H9 (cell line): ENCODE results near the gene MTMR12. TPM values are rescaled to one million over a fixed set of nuclear protein-coding genes. Genes with fewer than 3 reads are reported as not detected.
A peak's percentile ranks its signal among the peaks of the same experiment; 100 is the strongest.

Experiments used
- DNase-seq: peaks from one replicate; pipeline ENCODE4 v3.0.0-alpha.2; 2017
- H2AFZ ChIP-seq: one replicate; pipeline ENCODE4 v1.6.1; 2013; ENCODE audit warnings: mild to moderate bottlenecking, low read length, control low read depth, moderate library complexity
- H2AK5ac ChIP-seq: 2 replicates; pipeline ENCODE4 v1.6.1; 2013; ENCODE audit warnings: low read length, control low read depth, mixed read lengths; ENCODE audit not compliant: insufficient read length
- H2BK120ac ChIP-seq: one replicate; pipeline ENCODE4 v1.6.1; 2013; ENCODE audit warnings: low read depth, mild to moderate bottlenecking, low read length, control low read depth, inconsistent platforms; ENCODE audit not compliant: poor library complexity, severe bottlenecking
- H2BK12ac ChIP-seq: 2 replicates; pipeline ENCODE4 v1.6.1; 2013; ENCODE audit warnings: low read length, control low read depth, mixed read lengths, low read depth; ENCODE audit not compliant: insufficient read length
- H2BK15ac ChIP-seq: 2 replicates; pipeline ENCODE4 v1.6.1; 2013; ENCODE audit warnings: low read depth, low read length, control low read depth
- H2BK20ac ChIP-seq: one replicate; pipeline ENCODE4 v1.6.1; 2013; ENCODE audit warnings: low read depth, mild to moderate bottlenecking, low read length, control low read depth, inconsistent platforms; ENCODE audit not compliant: poor library complexity, severe bottlenecking
- H2BK5ac ChIP-seq: 2 replicates; pipeline ENCODE4 v1.6.1; 2013; ENCODE audit warnings: low read length, control low read depth, mixed read lengths; ENCODE audit not compliant: insufficient read length
- H3K14ac ChIP-seq: 2 replicates; pipeline ENCODE4 v1.6.1; 2013; ENCODE audit warnings: low read length, control low read depth; ENCODE audit not compliant: insufficient read depth
- H3K18ac ChIP-seq: 2 replicates; pipeline ENCODE4 v1.6.1; 2013; ENCODE audit warnings: low read depth, mild to moderate bottlenecking, mixed read lengths, low read length, control low read depth; ENCODE audit not compliant: insufficient read length
- H3K23ac ChIP-seq: 2 replicates; pipeline ENCODE4 v1.6.1; 2013; ENCODE audit warnings: low read length, control low read depth, mixed read lengths, low read depth; ENCODE audit not compliant: insufficient read length
- H3K23me2 ChIP-seq: 2 replicates; pipeline ENCODE4 v1.6.1; 2013; ENCODE audit warnings: low read depth, mild to moderate bottlenecking, mixed read lengths, low read length, control low read depth; ENCODE audit not compliant: insufficient read length, poor library complexity, severe bottlenecking
- H3K27ac ChIP-seq: 2 replicates; pipeline ENCODE4 v1.5.1; 2013; ENCODE audit warnings: low read length, control low read depth, mixed read lengths, low read depth; ENCODE audit not compliant: insufficient read length
- H3K27me3 ChIP-seq: 2 replicates; pipeline ENCODE4 v1.6.1; 2013; ENCODE audit warnings: low read length, control low read depth, inconsistent platforms; ENCODE audit not compliant: insufficient read depth
- H3K4ac ChIP-seq: 2 replicates; pipeline ENCODE4 v1.6.1; 2013; ENCODE audit warnings: low read depth, mild to moderate bottlenecking, control low read depth, inconsistent platforms, low read length, moderate library complexity
- H3K4me1 ChIP-seq: 2 replicates; pipeline ENCODE4 v1.6.1; 2013; ENCODE audit warnings: low read length, control low read depth, inconsistent platforms; ENCODE audit not compliant: insufficient read depth
- H3K4me2 ChIP-seq: 2 replicates; pipeline ENCODE4 v1.6.1; 2013; ENCODE audit warnings: low read length, control low read depth, mixed read lengths; ENCODE audit not compliant: insufficient read length, insufficient read depth
- H3K56ac ChIP-seq: 2 replicates; pipeline ENCODE4 v1.6.1; 2013; ENCODE audit warnings: low read depth, mild to moderate bottlenecking, mixed read lengths, low read length, control low read depth; ENCODE audit not compliant: insufficient read length
- H3K79me1 ChIP-seq: 2 replicates; pipeline ENCODE4 v1.6.1; 2013; ENCODE audit warnings: low read depth, mild to moderate bottlenecking, moderate library complexity, low read length, control low read depth, inconsistent platforms; ENCODE audit not compliant: insufficient read depth, poor library complexity, severe bottlenecking
- H3K79me2 ChIP-seq: 2 replicates; pipeline ENCODE4 v1.6.1; 2013; ENCODE audit warnings: low read length, control low read depth, inconsistent platforms; ENCODE audit not compliant: insufficient read depth
- H3K9ac ChIP-seq: 2 replicates; pipeline ENCODE4 v1.6.1; 2013; ENCODE audit warnings: low read length, control low read depth, mixed read lengths; ENCODE audit not compliant: insufficient read length; ENCODE audit errors: extremely low read depth
- H3K9me3 ChIP-seq: one replicate; pipeline ENCODE4 v1.6.1; 2013; ENCODE audit warnings: low read depth, low read length, inconsistent platforms; ENCODE audit not compliant: control insufficient read depth
- H3T11ph ChIP-seq: one replicate; pipeline ENCODE4 v1.6.1; 2013; ENCODE audit warnings: mild to moderate bottlenecking, low read length, control low read depth, inconsistent platforms
- H4K20me1 ChIP-seq: one replicate; pipeline ENCODE4 v1.6.1; 2013; ENCODE audit not compliant: control insufficient read depth, insufficient read length, insufficient read depth
- H4K5ac ChIP-seq: 2 replicates; pipeline ENCODE4 v1.6.1; 2013; ENCODE audit warnings: low read depth, mild to moderate bottlenecking, mixed read lengths, low read length, control low read depth; ENCODE audit not compliant: insufficient read length
- H4K8ac ChIP-seq: replicated peaks from 2 replicates; pipeline ENCODE4 v1.6.1; 2013; ENCODE audit warnings: low read length, control low read depth, mixed read lengths, low read depth; ENCODE audit not compliant: insufficient read length
- H4K91ac ChIP-seq: 2 replicates; pipeline ENCODE4 v1.6.1; 2013; ENCODE audit warnings: low read depth, mild to moderate bottlenecking, moderate library complexity, mixed read lengths, low read length, control low read depth; ENCODE audit not compliant: insufficient read length
- H3K27ac Mint-ChIP-seq, 3 experiments: 2 replicates in 2 of 3; 3 replicates in 1 of 3; pipeline ENCODE4 v1.8.0; 2020 to 2021; ENCODE audit warnings: mixed read lengths in 3 of 3, mild to moderate bottlenecking in 1 of 3, moderate library complexity in 1 of 3
- H3K27me3 Mint-ChIP-seq: 2 replicates; pipeline ENCODE4 v1.8.0; 2021; ENCODE audit warnings: low read depth, mild to moderate bottlenecking, moderate library complexity, mixed read lengths
- H3K36me3 Mint-ChIP-seq, 3 experiments: 2 replicates in 2 of 3; 3 replicates in 1 of 3; pipeline ENCODE4 v1.8.0; 2020 to 2021; ENCODE audit warnings: low read depth in 3 of 3, mixed read lengths in 3 of 3; ENCODE audit not compliant: insufficient read depth in 1 of 3
- H3K4me1 Mint-ChIP-seq, 2 experiments: 2 replicates each; pipeline ENCODE4 v1.8.0; 2020; ENCODE audit warnings: mixed read lengths in 2 of 2
- H3K4me3 Mint-ChIP-seq, 2 experiments: 2 replicates in 1 of 2; 3 replicates in 1 of 2; pipeline ENCODE4 v1.8.0; 2020 to 2021; ENCODE audit warnings: mild to moderate bottlenecking in 2 of 2, mixed read lengths in 2 of 2, moderate library complexity in 1 of 2
- H3K9me3 Mint-ChIP-seq, 2 experiments: 2 replicates in 1 of 2; 3 replicates in 1 of 2; pipeline ENCODE4 v1.8.0; 2020; ENCODE audit warnings: mild to moderate bottlenecking in 2 of 2, mixed read lengths in 2 of 2, moderate library complexity in 1 of 2
- CTCF ChIP-seq: fragments of 200-600 bp; sonication (generic); conservative IDR thresholded peaks from 3 replicates; pipeline ENCODE4 v1.8.0; 2021; ENCODE audit warnings: antibody characterized with exemption, mild to moderate bottlenecking
- WGBS: extraction: QIAGEN DNeasy Blood & Tissue Kit; methylation state at CpG from one replicate; pipeline ENCODE4 v1.1.7; 2013; ENCODE audit warnings: missing lambda C conversion rate, low lambda C conversion rate, mixed read lengths; ENCODE audit not compliant: insufficient read length; ENCODE audit errors: extremely low coverage; 5-methylcytosine and 5-hydroxymethylcytosine counted together
- total RNA-seq: library from RNA; stranded (reverse); gene quantifications from 2 replicates; pipeline ENCODE4 v1.2.1, GENCODE V29; 2021

The MTMR12 gene
- total RNA-seq, 1 experiment from 2014 or later, result 39.3 TPM

DNA sequence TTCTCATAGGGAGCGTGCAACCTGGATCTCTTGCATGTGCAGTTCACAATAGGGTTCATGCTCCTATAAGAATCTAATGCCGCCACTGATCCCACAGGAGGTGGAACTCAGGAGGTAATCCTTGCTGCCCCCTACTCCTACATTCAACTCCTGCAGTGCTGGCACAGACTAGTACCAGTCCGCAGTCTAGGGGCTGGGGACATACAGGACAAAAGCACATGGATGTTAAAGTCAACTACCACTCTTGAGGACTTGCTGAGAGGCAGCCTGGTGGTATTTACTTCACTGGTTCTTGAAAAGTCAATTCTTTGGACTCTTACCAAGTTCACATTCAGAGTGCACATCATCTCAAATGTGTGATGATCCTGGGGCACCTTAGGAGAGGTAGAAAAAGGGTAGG is 33.0 kb downstream of the MTMR12 start:
- Histone ChIP-seq H3K9ac (no peak overlapping the region), H3K27me3 (no peaks in the 10 kb centered on the region), H4K91ac (no peak overlapping the region), H4K8ac (no peak overlapping the region), H2BK5ac (no peak overlapping the region), H3K27ac (no peak overlapping the region), H3K4me2 (no peak overlapping the region), H3K56ac (no peak overlapping the region), H3T11ph (no peak overlapping the region), H4K5ac (no peak overlapping the region), H3K9me3 (no peaks in the 10 kb centered on the region), H3K23ac (no peak overlapping the region), H2BK120ac (no peak overlapping the region), H3K4me1 (peaks cover 13% of the 10 kb centered on the region), H2BK20ac (no peak overlapping the region), H2BK15ac (no peak overlapping the region), H3K18ac (no peak overlapping the region), H3K14ac (no peak overlapping the region), H3K79me1 (no peaks in the 10 kb centered on the region), H3K79me2 (peaks cover 8% of the 10 kb centered on the region; the same call in 1 of the 2 replicates), H2AFZ (no peak overlapping the region), H4K20me1 (no peaks in the 10 kb centered on the region), H3K4ac (no peak overlapping the region), H2AK5ac (no peak overlapping the region), H2BK12ac (no peak overlapping the region), H3K23me2 (no peaks in the 10 kb centered on the region)
- TF ChIP-seq CTCF, result no peak
- H3K4me1 Mint-ChIP-seq, result peaks cover 68 to 76% of the 10 kb centered on the region in 2 experiments
- H3K27ac Mint-ChIP-seq, result peak overlapping the region; percentile 61 to 85 (median 79)
- DNase-seq, result no peak
- WGBS, result no CpG with 5 or more reads among the region's 3 CpGs
- H3K9me3 Mint-ChIP-seq, result no peaks in the 10 kb centered on the region
- no peaks in the 10 kb centered on the region for H3K27me3 Mint-ChIP-seq
- H3K4me3 Mint-ChIP-seq, result no peak overlapping the region
- H3K36me3 Mint-ChIP-seq, result peaks cover 11 to 26% (median 22%) of the 10 kb centered on the region in 3 experiments
